ENCODE measurements around the gene ANKRA2. TPM values are rescaled to one million over a fixed set of nuclear protein-coding genes. Genes with fewer than 3 reads are reported as not detected.

Gene ANKRA2
- polyA plus RNA-seq, 1 donor from 2014 or later: 70.9 TPM

DNA sequence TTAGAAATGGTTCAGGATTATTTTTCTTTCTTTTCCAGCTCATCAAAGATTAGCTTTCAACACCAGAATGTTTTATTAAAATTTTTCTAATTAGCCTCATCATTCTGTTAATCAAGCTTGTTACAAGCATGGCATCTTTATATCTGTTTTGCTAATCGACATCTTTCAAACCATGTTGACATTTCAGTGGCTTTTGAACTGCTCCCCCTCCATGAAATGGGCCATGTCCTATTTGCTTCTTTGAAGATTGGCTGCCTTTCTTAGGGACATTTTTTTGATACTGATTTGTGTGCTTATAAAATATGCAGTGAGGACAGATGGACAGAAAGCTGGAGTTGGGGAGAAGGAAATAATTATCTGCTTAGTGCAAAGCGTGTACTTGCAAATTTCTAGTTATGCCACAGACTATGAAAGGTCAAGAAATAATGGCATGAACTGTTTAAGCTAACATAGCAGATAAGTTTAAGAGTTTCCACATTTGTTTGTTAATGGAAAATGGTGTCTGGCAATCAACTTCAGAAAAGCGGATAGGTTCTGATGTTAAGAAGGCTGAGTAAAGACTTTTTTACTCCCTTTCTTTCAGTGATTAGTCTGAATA, 39.7 kb downstream of the ANKRA2 start:
- no peak overlapping the region for H3K4me2 ChIP-seq (ENCODE audit: low read length)
- no peaks in the 10 kb centered on the region for H3F3A ChIP-seq (ENCODE audit: insufficient read depth, low read length, poor library complexity, severe bottlenecking)
- H3K36me3 ChIP-seq (ENCODE audit: insufficient read depth, low read length): no peaks in the 10 kb centered on the region
- no peak overlapping the region for H3K27ac ChIP-seq (ENCODE audit: low read length)
- no peaks in the 10 kb centered on the region for H3K9me2 ChIP-seq (ENCODE audit: insufficient read depth, low read length)
- H3K79me2 ChIP-seq (replicated peaks; ENCODE audit: insufficient read depth, low read length): no peaks in the 10 kb centered on the region
- H3K4me3 ChIP-seq (ENCODE audit: low read length): no peak overlapping the region
- no peak overlapping the region for H3K9ac ChIP-seq (ENCODE audit: low read length)
- TF ChIP-seq RAD21 (conservative IDR thresholded peaks at IDR 0.05): no peak
- TF ChIP-seq SMC3 (conservative IDR thresholded peaks at IDR 0.05; ENCODE audit: poor library complexity): no peak
- TF ChIP-seq TAF1 (IDR thresholded peaks at IDR 0.05; ENCODE audit: low read depth): no peak
- TF ChIP-seq MXI1 (conservative IDR thresholded peaks at IDR 0.05; ENCODE audit: poor library complexity, severe bottlenecking): no peak
- TF ChIP-seq EP300 (conservative IDR thresholded peaks at IDR 0.05; ENCODE audit: poor library complexity, severe bottlenecking): no peak
- TF ChIP-seq POLR2AphosphoS5 (IDR thresholded peaks at IDR 0.05): no peak
- TF ChIP-seq, protein P1, sequence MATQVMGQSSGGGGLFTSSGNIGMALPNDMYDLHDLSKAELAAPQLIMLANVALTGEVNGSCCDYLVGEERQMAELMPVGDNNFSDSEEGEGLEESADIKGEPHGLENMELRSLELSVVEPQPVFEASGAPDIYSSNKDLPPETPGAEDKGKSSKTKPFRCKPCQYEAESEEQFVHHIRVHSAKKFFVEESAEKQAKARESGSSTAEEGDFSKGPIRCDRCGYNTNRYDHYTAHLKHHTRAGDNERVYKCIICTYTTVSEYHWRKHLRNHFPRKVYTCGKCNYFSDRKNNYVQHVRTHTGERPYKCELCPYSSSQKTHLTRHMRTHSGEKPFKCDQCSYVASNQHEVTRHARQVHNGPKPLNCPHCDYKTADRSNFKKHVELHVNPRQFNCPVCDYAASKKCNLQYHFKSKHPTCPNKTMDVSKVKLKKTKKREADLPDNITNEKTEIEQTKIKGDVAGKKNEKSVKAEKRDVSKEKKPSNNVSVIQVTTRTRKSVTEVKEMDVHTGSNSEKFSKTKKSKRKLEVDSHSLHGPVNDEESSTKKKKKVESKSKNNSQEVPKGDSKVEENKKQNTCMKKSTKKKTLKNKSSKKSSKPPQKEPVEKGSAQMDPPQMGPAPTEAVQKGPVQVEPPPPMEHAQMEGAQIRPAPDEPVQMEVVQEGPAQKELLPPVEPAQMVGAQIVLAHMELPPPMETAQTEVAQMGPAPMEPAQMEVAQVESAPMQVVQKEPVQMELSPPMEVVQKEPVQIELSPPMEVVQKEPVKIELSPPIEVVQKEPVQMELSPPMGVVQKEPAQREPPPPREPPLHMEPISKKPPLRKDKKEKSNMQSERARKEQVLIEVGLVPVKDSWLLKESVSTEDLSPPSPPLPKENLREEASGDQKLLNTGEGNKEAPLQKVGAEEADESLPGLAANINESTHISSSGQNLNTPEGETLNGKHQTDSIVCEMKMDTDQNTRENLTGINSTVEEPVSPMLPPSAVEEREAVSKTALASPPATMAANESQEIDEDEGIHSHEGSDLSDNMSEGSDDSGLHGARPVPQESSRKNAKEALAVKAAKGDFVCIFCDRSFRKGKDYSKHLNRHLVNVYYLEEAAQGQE (IDR thresholded peaks at IDR 0.05; ENCODE audit: borderline replicate concordance): no peak
- TF ChIP-seq, protein P2, sequence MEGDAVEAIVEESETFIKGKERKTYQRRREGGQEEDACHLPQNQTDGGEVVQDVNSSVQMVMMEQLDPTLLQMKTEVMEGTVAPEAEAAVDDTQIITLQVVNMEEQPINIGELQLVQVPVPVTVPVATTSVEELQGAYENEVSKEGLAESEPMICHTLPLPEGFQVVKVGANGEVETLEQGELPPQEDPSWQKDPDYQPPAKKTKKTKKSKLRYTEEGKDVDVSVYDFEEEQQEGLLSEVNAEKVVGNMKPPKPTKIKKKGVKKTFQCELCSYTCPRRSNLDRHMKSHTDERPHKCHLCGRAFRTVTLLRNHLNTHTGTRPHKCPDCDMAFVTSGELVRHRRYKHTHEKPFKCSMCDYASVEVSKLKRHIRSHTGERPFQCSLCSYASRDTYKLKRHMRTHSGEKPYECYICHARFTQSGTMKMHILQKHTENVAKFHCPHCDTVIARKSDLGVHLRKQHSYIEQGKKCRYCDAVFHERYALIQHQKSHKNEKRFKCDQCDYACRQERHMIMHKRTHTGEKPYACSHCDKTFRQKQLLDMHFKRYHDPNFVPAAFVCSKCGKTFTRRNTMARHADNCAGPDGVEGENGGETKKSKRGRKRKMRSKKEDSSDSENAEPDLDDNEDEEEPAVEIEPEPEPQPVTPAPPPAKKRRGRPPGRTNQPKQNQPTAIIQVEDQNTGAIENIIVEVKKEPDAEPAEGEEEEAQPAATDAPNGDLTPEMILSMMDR (IDR thresholded peaks at IDR 0.05; ENCODE audit: poor library complexity, severe bottlenecking): no peak
- TF ChIP-seq EZH2 (IDR thresholded peaks at IDR 0.05; ENCODE audit: borderline replicate concordance, insufficient read depth, low read length, poor library complexity, severe bottlenecking): no peak
- H2AFZ ChIP-seq (ENCODE audit: low read depth, low read length): no peak overlapping the region
- H3K9me3 ChIP-seq (ENCODE audit: low read length): no peaks in the 10 kb centered on the region
- no peaks in the 10 kb centered on the region for H4K20me1 ChIP-seq (ENCODE audit: insufficient read depth)
- no peaks in the 10 kb centered on the region for H3K27me3 ChIP-seq (ENCODE audit: insufficient read depth, low read depth, low read length)

DNA sequence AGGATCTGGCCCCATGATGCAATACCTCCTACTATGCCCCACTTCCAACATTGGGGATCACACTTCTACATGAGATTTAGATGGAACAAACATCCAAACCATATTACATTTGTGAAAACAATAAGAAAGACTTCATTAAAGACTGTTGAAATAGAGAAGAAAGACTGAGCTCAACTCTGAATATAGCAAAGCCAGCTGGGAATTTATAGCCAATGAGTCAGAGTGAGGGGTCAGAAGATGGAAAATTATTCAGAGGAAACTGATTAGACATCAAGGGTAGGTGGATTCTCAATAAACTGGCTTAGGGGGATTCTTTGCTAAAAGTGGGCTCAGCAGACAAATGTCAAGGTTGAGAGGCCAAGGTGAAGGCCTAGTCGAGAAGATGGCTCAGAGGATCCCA, 41.6 kb downstream of the ANKRA2 start:
- Histone ChIP-seq H3K4me3 (ENCODE audit: low read length) (no peak overlapping the region), H3F3A (ENCODE audit: insufficient read depth, low read length, poor library complexity, severe bottlenecking) (no peaks in the 10 kb centered on the region), H3K36me3 (ENCODE audit: insufficient read depth, low read length) (no peaks in the 10 kb centered on the region), H3K27ac (ENCODE audit: low read length) (no peak overlapping the region), H3K9me3 (ENCODE audit: low read length) (no peaks in the 10 kb centered on the region), H3K4me2 (ENCODE audit: low read length) (no peak overlapping the region), H4K20me1 (ENCODE audit: insufficient read depth) (no peaks in the 10 kb centered on the region), H2AFZ (ENCODE audit: low read depth, low read length) (no peak overlapping the region), H3K79me2 (replicated peaks; ENCODE audit: insufficient read depth, low read length) (no peaks in the 10 kb centered on the region), H3K9ac (ENCODE audit: low read length) (no peak overlapping the region), H3K9me2 (ENCODE audit: insufficient read depth, low read length) (no peaks in the 10 kb centered on the region), H3K27me3 (ENCODE audit: insufficient read depth, low read depth, low read length) (no peaks in the 10 kb centered on the region)
- TF ChIP-seq EZH2 (IDR thresholded peaks at IDR 0.05; ENCODE audit: borderline replicate concordance, insufficient read depth, low read length, poor library complexity, severe bottlenecking): no peak
- TF ChIP-seq MXI1 (conservative IDR thresholded peaks at IDR 0.05; ENCODE audit: poor library complexity, severe bottlenecking): no peak
- TF ChIP-seq RAD21 (conservative IDR thresholded peaks at IDR 0.05): no peak
- TF ChIP-seq, protein P1 (IDR thresholded peaks at IDR 0.05; ENCODE audit: borderline replicate concordance): no peak
